Measurements from ENCODE around the gene PLA2G2F. TPM values are rescaled to one million over a fixed set of nuclear protein-coding genes. Genes with fewer than 3 reads are reported as not detected.

Gene PLA2G2F
- total and polyA plus RNA-seq, 8 donors = not detected

- ATAC-seq (no peak), DNase-seq (no peak), FAIRE-seq (no peak)
- Histone ChIP-seq H3K4me3 (no peak overlapping the region), H3K4me1 (no peaks in the 10 kb centered on the region), H3K27ac (no peak overlapping the region), H3K36me3 (no peaks in the 10 kb centered on the region), H3K9me3 (no peaks in the 10 kb centered on the region), H3K27me3 (no peaks in the 10 kb centered on the region)
- WGBS, 2 donors = 82 to 90% methylated on average over 1 of the region's 1 CpG
- no peak for TF ChIP-seq CTCF (IDR thresholded peaks at IDR 0.05)
- intact Hi-C loops (cut with DNase I) = no loop called here
These were observed 53.8 kb downstream of the PLA2G2F start for GRCh38 chr1:20192871-20193411.

DNA sequence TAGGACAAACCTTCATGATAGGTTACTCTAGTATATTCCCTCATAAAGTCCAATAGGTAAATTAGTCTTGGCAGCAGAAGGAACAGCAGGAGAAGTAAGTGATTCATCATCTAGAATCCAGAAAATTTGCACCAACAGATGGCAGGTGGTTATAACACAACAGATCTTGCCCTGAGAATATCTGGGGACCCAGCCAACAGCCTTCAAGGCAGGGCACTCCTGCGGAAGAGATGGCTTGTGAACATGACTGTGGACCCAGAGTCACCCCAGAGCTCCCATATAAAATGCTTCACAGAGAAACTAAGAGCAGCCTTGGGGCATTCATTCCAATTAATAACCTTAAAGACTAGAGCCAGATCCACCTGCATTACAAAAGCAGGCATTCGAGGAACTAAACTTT is 55.1 kb downstream of the PLA2G2F start:
- ATAC-seq = peak in 1 of 4 donors; percentile 22
- TF ChIP-seq CTCF (IDR thresholded peaks at IDR 0.05) = no peak
- no peaks in the 10 kb centered on the region for H3K4me1 ChIP-seq
- no peaks in the 10 kb centered on the region for H3K36me3 ChIP-seq
- no peak overlapping the region for H3K27ac ChIP-seq
- intact Hi-C loops (cut with DNase I) = no loop called here
- no peaks in the 10 kb centered on the region for H3K27me3 ChIP-seq
- FAIRE-seq = no peak
- DNase-seq = no peak
- no peak overlapping the region for H3K4me3 ChIP-seq
- 84 to 94% methylated on average over 2 of the region's 2 CpGs for WGBS, 2 donors
- no peaks in the 10 kb centered on the region for H3K9me3 ChIP-seq

DNA sequence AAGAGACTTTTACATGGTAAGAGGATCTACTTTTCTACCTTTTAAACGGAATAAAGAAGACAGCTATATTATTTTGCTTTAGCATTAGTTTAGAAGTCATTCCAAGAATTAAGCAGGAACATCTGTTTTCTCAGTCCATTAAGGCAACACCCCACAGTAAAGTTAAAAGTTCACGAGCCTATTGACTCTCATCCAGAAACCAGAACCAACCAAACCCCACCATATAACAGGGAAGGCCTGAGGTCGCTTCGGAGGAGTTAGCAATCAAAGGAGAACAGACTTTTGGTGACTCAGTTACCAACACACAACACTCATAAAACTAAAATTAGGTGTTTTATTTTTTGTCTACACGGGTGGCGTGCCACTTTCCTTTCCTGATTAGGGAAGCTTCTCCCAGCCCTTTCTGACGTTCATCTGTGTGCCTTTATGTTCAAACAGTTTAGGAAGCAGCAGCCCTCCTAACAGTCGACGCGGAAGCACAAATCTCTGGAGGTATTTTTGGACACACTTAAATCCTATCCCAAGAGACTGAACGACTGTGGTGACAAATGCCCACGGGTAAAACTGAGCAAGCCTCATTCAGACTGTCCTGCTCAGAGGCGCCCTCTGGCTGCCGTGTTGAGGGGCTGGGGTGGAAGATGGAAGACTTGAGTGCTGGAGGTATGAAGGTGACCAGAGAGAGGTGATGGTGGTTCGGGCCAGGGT is 55.8 kb downstream of the PLA2G2F start:
- Histone ChIP-seq H3K36me3 (no peaks in the 10 kb centered on the region), H3K4me3 (no peak overlapping the region), H3K9me3 (no peaks in the 10 kb centered on the region), H3K27ac (no peak overlapping the region), H3K4me1 (no peaks in the 10 kb centered on the region), H3K27me3 (no peaks in the 10 kb centered on the region)
- peak; percentile 61 to 76 (median 69) for TF ChIP-seq CTCF (IDR thresholded peaks at IDR 0.05)
- ATAC-seq = peak; percentile 60 to 95 (median 88)
- intact Hi-C loops (cut with DNase I) = loop anchor here in 1 of 3 donors (5.0 kb wide), 1 partner anchor 273 kb away; the partner anchor contains the start of gene PLA2G2E
- DNase-seq = peak; percentile 43 to 89 (median 70)
- no peak for FAIRE-seq
- 33 to 41% methylated on average over 15 of the region's 15 CpGs for WGBS, 2 donors

GRCh38 chr1:20195462-20195780 is 56.3 kb downstream of the PLA2G2F start:
- no peaks in the 10 kb centered on the region for H3K4me1 ChIP-seq
- H3K36me3 ChIP-seq = no peaks in the 10 kb centered on the region
- H3K9me3 ChIP-seq = no peaks in the 10 kb centered on the region
- ATAC-seq = no peak
- intact Hi-C loops (cut with DNase I) = loop anchor here in 1 of 3 donors (5.0 kb wide), 1 partner anchor 273 kb away; the partner anchor contains the start of gene PLA2G2E
- FAIRE-seq = no peak
- DNase-seq = no peak
- no peak overlapping the region for H3K4me3 ChIP-seq
- no peak overlapping the region for H3K27ac ChIP-seq
- no peak for TF ChIP-seq CTCF (IDR thresholded peaks at IDR 0.05)
- 48 to 52% methylated on average over 4 of the region's 4 CpGs for WGBS, 2 donors
- H3K27me3 ChIP-seq = no peaks in the 10 kb centered on the region

DNA sequence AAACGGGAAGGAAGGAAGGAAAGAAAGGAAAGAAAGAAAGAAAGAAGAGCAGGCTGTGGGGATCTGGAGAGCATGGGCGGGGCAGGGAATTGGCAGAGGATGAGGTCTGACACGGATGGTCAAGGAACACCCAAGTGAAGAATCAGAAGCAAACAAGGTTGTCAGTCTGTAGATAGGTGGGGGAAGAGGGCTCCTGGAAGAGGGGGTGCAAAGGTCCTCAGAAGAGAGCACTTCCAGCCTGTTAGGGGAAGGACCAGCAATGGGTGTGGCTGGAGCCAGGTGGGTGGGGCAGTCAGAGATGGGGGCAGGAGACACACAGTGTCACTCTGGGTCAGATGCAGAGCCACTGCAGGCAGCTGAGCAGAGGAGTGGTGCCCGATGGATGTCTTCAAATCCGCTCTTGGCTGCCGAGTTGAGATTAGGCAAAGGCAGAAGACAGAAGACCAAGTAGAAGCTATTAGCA is 58.2 kb downstream of the PLA2G2F start:
- no peak for ATAC-seq
- intact Hi-C loops (cut with DNase I) = loop anchor here in 1 of 3 donors (5.0 kb wide), 1 partner anchor 275 kb away; the partner anchor contains the start of gene PLA2G2E

More for the DNA sequence above, 58.2 kb downstream of the PLA2G2F start:
- TF ChIP-seq CTCF (IDR thresholded peaks at IDR 0.05) = no peak
- H3K27ac ChIP-seq = no peak overlapping the region
- FAIRE-seq (no peak), DNase-seq (no peak)
- H3K9me3 ChIP-seq = no peaks in the 10 kb centered on the region
- H3K4me3 ChIP-seq = no peak overlapping the region
- no peaks in the 10 kb centered on the region for H3K4me1 ChIP-seq
- 51 to 57% methylated on average over 6 of the region's 6 CpGs for WGBS, 2 donors
- H3K36me3 ChIP-seq = no peaks in the 10 kb centered on the region
- no peaks in the 10 kb centered on the region for H3K27me3 ChIP-seq
